ENCODE results near the gene GNA12.

DNA sequence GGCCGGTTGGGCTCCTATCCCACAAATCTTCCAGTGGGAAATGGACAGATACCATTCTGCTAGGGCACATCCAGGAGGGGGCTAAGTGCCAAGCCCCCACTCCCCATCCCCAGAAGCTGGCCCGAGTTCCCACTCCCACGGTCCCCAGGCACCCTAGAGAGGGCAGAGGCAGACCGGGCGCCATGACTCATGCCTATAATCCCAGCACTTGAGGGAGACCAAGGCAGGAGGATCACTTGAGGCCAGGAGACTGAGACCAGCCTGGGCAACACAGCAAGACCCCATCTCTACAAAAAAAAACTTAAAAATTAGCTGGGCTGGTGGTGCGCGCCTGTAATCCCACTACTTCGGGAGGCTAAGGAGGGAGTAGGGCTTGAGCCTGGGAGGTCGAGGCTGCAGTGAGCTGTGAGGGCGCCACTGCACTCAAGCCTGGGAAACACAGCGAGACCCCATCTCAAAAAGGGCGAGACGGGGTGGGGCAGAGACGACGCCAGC lies 870 bp downstream of the GNA12 start:
- no peak for TF ChIP-seq CTCF (IDR thresholded peaks at IDR 0.05 in 4 of 5, conservative IDR thresholded peaks at IDR 0.05 in 1 of 5)
- TF ChIP-seq POLR2A (IDR thresholded peaks at IDR 0.05) = no peak
